Left forelimb (tissue), 1 donor: ENCODE results near the gene CFAP57.
"Not testable (repeated sequence)": the region's sequence is repeated elsewhere in the genome, so short reads cannot be mapped to it uniquely, and the experiment has no call there.

Source experiments
- DNase-seq: peaks from one replicate; pipeline ENCODE4 v3.0.0-alpha.2; 2018; ENCODE audit warnings: low spot score

Gene CFAP57

DNA sequence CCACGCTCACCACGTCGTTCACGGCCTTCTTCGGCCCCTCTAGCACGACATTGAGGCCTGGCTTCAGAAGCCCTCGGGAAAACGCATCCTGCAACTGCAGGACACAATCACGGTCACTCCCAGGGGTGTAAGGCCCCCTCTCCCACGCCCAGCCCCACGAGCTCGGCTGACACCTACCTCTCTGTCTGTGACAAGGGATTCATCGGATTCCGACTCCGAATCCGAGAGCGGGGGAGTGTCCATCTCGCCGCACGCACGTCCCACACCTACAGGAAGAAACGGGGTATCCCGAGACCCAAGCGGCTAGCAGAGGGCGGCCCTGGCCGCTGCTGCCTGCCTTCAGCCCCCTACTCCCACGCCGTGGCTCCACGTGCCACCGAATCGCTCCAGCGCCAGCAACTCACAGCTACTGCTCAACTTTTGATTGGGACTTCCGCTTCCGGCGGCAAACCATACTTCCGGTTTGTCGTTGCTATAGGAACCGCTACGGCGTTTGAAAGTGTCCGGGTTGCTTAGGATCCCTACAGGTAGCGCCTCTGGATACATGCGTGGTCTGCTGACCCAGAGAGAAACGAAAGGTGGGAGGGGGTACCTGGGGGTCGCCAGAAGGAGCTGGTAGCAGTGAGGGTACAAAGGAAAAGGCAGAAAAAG is at the start of gene CFAP57, which contains the start of gene EBNA1BP2:
CFAP57 (plus strand) TSS at position 455 of the 651 bp plus-strand sequence. CDS start 424 bp downstream, outside the sequence.
EBNA1BP2 (minus strand) TSS at position 415 of the 651 bp plus-strand sequence; CDS start at position 243, 172 bp downstream.
- DNase-seq = peak; percentile 94

- DNase-seq = no peak
Measured at GRCh38 chr1:43123031-43123430, 49.1 kb upstream of the CFAP57 start.

GRCh38 chr1:43128816-43129215 is 43.3 kb upstream of the CFAP57 start:
- DNase-seq = no peak

- DNase-seq = no peak
Measured at GRCh38 chr1:43129426-43129825, 42.7 kb upstream of the CFAP57 start.

- DNase-seq = no peak
Measured at GRCh38 chr1:43134068-43134467, 38.1 kb upstream of the CFAP57 start.

GRCh38 chr1:43134640-43135039 is 37.5 kb upstream of the CFAP57 start:
- no peak for DNase-seq

DNA sequence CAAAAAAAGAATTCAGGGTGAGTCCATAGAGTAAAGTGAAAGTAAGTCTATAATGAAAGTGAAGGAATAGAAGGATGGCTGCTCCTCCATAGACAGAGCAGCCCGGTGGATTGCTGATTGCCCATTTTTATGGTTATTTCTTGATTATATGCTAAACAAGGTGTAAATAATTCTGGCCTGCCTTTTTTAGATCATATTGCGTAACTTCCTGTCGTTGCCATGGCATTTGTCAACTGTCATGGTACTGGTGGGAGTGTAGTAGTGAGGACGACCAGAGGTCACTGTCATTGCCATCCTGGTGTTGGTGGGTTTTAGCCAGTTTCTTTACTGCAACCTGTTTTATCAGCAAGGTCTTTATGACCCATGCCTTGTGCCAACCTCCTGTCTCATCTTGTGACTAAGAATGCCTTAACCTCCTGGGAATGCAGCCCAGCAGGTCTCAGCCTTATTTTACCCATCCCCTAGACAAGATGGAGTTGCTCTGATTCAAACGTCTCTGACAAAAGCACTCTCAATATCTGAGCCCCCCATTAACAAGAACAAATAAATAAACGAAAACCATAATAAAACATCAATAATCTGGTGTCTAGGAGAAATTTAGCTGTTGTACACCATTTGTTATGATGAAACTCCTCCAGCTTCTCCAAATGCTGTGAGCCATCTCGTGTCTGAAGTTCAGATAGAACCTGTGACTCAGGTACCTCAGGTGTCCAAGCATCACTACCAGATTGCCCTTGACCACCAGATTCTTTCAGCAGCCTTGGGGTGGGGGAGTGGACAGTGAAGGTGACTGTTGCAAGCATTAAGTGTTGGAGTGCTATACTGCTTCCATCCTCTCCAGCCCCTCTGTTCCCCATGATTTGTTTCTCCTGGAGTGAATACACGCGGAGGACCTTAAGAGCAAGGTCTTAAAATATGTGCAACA is 36.0 kb upstream of the CFAP57 start:
- DNase-seq = no peak

DNA sequence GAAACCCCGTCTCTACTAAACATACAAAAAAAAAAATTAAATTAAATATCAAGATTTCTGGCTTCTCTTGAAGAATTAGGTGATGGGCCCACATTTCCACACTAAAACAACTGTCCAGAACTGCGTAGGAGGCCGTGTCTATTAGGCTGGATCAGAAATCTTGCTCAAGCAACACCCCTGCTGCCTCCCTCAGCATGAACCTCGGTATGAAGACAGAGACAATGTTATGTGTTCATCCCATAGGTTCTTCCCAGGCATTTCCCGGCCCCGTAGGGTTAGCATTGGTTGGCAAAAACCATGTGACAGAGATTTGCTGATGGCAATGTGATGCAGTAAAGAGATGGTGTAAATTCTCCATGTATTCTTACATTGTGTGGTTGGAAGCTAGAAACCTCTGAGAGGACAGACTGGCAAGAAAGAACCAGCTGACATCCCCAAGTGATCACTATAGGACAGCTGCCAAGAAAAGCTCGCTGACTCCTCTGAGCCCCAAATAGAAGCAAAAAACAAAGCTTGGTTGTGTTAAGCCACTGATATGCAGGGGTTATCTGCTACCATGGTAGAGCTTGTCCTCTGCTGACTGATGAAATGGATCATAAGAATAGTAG is 34.6 kb upstream of the CFAP57 start:
- no peak for DNase-seq

- not testable (repeated sequence) for DNase-seq
Measured at GRCh38 chr1:43139295-43139694, 32.8 kb upstream of the CFAP57 start.

- no peak for DNase-seq
Measured at GRCh38 chr1:43140010-43140409, 32.1 kb upstream of the CFAP57 start.

- DNase-seq = no peak
Measured at GRCh38 chr1:43140583-43140982, 31.5 kb upstream of the CFAP57 start.

- DNase-seq = no peak
Measured at GRCh38 chr1:43143441-43143888, 28.7 kb upstream of the CFAP57 start.

- DNase-seq = no peak
Measured at GRCh38 chr1:43144237-43144636, 27.9 kb upstream of the CFAP57 start.

DNA sequence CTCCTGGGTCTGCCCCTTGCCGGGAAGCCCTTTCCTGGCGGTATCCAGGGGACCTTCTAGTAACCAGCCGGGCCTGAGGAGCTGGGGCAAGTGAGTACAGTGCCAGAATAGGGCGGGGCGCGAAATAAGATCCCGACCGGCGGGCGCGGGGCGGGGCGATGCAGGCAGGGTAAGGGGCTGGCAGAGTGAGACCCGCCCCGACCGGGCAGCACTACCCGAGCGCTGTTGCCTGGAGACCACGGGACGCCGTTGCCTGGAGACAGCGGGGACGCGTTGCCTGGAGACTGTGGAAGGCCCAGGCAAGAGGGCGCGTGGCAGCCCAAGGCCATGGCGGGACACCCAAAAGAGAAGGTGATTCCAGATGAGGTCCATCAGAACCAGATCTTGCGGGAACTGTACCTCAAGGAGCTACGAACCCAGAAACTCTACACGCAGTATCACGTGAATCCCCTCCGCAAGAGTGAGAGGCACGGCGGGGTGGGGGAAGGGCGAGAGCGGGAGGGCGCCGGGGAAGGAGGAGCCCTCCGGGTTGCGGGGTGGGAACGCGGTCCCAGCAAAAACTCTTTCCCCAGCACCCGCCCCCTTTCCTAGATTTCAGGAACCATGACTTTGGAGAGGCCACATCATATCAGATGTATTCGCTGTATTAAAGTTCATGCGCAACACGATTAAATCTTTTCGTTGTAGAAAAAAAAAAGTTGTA is 24.4 kb upstream of the CFAP57 start:
- DNase-seq = peak; percentile 87

DNA sequence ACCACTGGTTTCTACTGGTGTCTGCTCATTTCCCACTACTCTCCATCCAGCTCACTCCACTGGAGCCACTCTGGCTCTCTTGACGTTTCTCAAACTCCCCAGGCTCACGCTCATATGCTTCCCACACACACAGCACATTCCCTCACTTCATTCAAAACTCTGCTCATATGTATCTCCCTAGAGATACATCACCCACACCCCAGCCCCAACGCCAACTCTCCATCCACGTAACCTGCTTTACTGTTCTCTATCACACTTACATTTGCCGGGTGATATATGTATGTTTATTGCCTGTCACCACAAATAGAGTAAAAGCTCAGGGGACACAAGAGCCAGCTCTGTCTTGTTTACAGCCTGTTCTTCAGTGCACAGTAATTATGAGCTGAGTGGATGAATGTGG is 22.2 kb upstream of the CFAP57 start:
- no peak for DNase-seq

- DNase-seq = no peak
Measured at GRCh38 chr1:43152866-43153265, 19.3 kb upstream of the CFAP57 start.

DNA sequence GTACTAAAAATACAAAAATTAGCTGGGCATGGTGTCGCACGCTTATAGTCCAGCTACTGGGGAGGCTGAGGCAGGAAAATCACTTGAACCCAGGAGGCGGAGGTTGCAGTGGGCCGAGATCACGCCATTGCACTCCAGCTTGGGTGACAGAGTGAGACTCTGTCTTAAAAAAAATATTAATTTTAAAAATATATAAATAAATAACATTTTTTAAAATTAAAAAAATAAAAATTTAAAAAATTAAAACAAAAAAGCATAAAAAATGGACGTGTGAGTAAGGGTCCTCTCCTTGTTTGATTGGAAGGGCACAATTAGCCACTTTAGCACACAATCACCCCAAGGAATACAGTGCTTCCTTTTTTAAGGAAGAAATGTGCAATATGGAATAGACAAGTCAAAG is 18.7 kb upstream of the CFAP57 start:
- DNase-seq = no peak

GRCh38 chr1:43156026-43156425 is 16.1 kb upstream of the CFAP57 start:
- DNase-seq = no peak

DNA sequence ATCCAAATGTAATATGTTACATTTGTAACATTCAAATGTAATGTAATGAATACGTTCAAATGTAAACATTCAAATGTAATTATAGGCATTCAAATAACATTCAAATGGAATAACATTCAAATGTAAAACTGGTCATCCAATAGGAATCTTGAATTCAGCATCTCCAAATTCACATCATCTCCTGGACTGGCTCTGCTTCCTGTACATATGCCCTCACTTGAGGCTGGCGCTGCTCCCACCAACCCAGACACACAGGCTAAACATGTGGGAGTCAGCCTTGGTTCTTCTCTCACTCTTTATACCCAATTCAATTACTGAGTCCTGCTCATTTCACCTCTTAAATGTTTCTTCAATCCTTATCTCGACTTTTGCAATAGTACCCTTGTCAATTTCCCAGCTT is 7.0 kb upstream of the CFAP57 start:
- DNase-seq = no peak

GRCh38 chr1:43165765-43166164 is 6.4 kb upstream of the CFAP57 start:
- DNase-seq = no peak

GRCh38 chr1:43171312-43171875 is 736 bp upstream of the CFAP57 start:
- no peak for DNase-seq

- DNase-seq = peak; percentile 94
Measured at GRCh38 chr1:43172527-43172972, 420 bp downstream of the CFAP57 start.
